K562 (cell line): Measurements from ENCODE around the gene NDOR1. TPM values are rescaled to one million over a fixed set of nuclear protein-coding genes. Genes with fewer than 3 reads are reported as not detected.

Experiments
- BRCA1 ChIP-seq, 2 experiments: fragments of 450-650 bp in 1 of 2; sonication (generic) in 1 of 2; formaldehyde crosslinking in 1 of 2; IDR thresholded peaks; 2 replicates each; pipeline versions ENCODE4 v1.5.0 to v1.6.1; 2017 to 2020; ENCODE audit warnings: mild to moderate bottlenecking in 1 of 2, missing genetic modification reagents in 1 of 2
- HDAC1 ChIP-seq, 2 experiments: fragments of 450-650 bp; IDR thresholded peaks; 2 replicates each; pipeline ENCODE4 v1.6.1; 2016 to 2017; ENCODE audit warnings: inconsistent platforms in 1 of 2, mild to moderate bottlenecking in 1 of 2, moderate library complexity in 1 of 2
- NCOA4 ChIP-seq: fragments of 450-650 bp; IDR thresholded peaks from 2 replicates; pipeline ENCODE4 v1.6.1; 2018; ENCODE audit warnings: mild to moderate bottlenecking; ENCODE audit not compliant: partially characterized antibody
- POLR2G ChIP-seq: fragments of 200-400 bp; formaldehyde crosslinking; IDR thresholded peaks from 2 replicates; pipeline ENCODE4 v1.6.1; 2017; ENCODE audit warnings: low read depth, mild to moderate bottlenecking, antibody characterized with exemption, low read length, moderate library complexity
- ZNF644 ChIP-seq: fragments of 200-800 bp; sonication (Bioruptor generic); IDR thresholded peaks from 2 replicates; pipeline ENCODE4 v1.6.1; 2016; ENCODE audit warnings: low read depth, missing genetic modification characterization, missing compliant biosample characterization
- polyA plus RNA-seq, 8 experiments: library from polyadenylated mRNA; depleted of rRNA in 4 of 8; stranded (reverse) in 5 of 8; unstranded in 3 of 8; fragments of >200 nt; fragmentation: Nextera tagmentation in 2 of 8; fragmentation: Illumina TruSeq in 1 of 8; extraction: Ambion mirVana in 2 of 8; extraction: Trizol in 1 of 8; gene quantifications; 2 replicates each; pipeline versions ENCODE4 v1.2.1 to v1.2.3, GENCODE V29; 2011 to 2014; ENCODE audit warnings: inconsistent platforms in 1 of 8, missing spikeins in 1 of 8
- total RNA-seq, 7 experiments: library from RNA; depleted of rRNA in 6 of 7; stranded (reverse); fragments of >200 nt in 6 of 7; fragmentation: Illumina TruSeq in 2 of 7; extraction: Trizol in 2 of 7; gene quantifications; 2 replicates each; pipeline versions ENCODE4 v1.2.1 to v1.2.3, GENCODE V29; 2011 to 2021; ENCODE audit warnings: low replicate concordance in 1 of 7
- TF ChIP-seq, protein P1 (sequence below), 3 experiments: fragments of 200-800 bp in 1 of 3; sonication (Bioruptor generic) in 1 of 3; sonication (generic) in 1 of 3; formaldehyde crosslinking in 1 of 3; IDR thresholded peaks; 2 replicates each; pipeline versions ENCODE4 v1.6.1 to v1.8.0; 2016 to 2022; ENCODE audit warnings: mild to moderate bottlenecking in 2 of 3, missing compliant biosample characterization in 2 of 3, missing genetic modification characterization in 2 of 3, missing genetic modification reagents in 1 of 3
- TF ChIP-seq, protein P2 (sequence below): fragments of 200-800 bp; sonication (Bioruptor generic); IDR thresholded peaks from 2 replicates; pipeline ENCODE4 v1.6.1; 2017; ENCODE audit warnings: missing genetic modification characterization, missing compliant biosample characterization
- TF ChIP-seq, protein P3 (sequence below): sonication (generic); formaldehyde crosslinking; IDR thresholded peaks from 2 replicates; pipeline ENCODE4 v1.8.0; 2022; ENCODE audit warnings: missing genetic modification reagents, mild to moderate bottlenecking, moderate library complexity, borderline replicate concordance

NDOR1 gene
- total and polyA plus RNA-seq, 9 of the 15 experiments (the other 6 are each of a cell fraction or from before 2014, with no cell fraction given) = 0.06 to 36.9 (median 6.9) TPM

DNA sequence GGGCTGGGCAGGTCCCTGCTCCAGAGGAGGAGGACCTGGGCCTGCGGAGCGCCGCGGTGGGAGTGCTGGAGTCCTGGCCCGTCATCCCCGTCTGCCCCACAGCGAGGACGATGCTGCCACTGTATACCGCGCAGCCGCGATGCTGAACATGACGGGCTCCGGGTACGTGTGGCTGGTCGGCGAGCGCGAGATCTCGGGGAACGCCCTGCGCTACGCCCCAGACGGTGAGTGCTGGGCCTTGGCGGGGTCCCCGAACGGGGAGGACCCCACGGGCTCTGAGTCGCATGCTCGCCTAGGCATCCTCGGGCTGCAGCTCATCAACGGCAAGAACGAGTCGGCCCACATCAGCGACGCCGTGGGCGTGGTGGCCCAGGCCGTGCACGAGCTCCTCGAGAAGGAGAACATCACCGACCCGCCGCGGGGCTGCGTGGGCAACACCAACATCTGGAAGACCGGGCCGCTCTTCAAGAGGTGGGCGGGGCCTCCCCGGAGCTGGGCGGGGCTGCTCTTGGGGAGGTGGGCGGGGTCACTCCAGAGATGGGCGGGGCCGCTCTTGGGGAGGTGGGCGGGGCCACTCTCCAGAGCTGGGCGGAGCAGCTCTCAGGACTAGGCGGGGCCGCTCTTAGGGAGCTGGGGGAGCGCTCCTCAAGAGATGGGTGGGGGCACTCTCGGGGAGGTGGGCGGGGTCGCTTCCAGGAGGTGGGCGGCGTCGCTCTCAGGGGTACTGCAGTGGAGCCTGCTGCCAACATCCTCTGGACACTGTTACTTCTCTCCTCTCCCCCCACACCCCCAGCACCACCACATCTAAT lies 48.7 kb upstream of the NDOR1 start (continued):
- TF ChIP-seq, protein P1, sequence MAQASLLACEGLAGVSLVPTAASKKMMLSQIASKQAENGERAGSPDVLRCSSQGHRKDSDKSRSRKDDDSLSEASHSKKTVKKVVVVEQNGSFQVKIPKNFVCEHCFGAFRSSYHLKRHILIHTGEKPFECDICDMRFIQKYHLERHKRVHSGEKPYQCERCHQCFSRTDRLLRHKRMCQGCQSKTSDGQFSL (CRISPR knock-in tag; IDR thresholded peaks at IDR 0.05) = peak; percentile 48; the same call in 1 of the 2 replicates
- TF ChIP-seq, protein P1 (tag; IDR thresholded peaks at IDR 0.05) = no peak
- TF ChIP-seq ZNF644 (tag) (no peak), HDAC1 (IDR thresholded peaks at IDR 0.05) (peak in 1 of 2 experiments; percentile 12; a peak in 1 of 4 replicates), NCOA4 (no peak), BRCA1 (IDR thresholded peaks at IDR 0.05) (no peak), BRCA1 (CRISPR knock-in tag; IDR thresholded peaks at IDR 0.05) (0 out of 2 replicates have a peak, but pooled peaks have one; percentile 22), POLR2G (peak; percentile 43)
- TF ChIP-seq, protein P2, sequence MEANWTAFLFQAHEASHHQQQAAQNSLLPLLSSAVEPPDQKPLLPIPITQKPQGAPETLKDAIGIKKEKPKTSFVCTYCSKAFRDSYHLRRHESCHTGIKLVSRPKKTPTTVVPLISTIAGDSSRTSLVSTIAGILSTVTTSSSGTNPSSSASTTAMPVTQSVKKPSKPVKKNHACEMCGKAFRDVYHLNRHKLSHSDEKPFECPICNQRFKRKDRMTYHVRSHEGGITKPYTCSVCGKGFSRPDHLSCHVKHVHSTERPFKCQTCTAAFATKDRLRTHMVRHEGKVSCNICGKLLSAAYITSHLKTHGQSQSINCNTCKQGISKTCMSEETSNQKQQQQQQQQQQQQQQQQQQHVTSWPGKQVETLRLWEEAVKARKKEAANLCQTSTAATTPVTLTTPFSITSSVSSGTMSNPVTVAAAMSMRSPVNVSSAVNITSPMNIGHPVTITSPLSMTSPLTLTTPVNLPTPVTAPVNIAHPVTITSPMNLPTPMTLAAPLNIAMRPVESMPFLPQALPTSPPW = peak; percentile 48; the same call in 1 of the 2 replicates
- TF ChIP-seq, protein P3, sequence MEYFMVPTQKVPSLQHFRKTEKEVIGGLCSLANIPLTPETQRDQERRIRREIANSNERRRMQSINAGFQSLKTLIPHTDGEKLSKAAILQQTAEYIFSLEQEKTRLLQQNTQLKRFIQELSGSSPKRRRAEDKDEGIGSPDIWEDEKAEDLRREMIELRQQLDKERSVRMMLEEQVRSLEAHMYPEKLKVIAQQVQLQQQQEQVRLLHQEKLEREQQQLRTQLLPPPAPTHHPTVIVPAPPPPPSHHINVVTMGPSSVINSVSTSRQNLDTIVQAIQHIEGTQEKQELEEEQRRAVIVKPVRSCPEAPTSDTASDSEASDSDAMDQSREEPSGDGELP (CRISPR knock-in tag) = peak; percentile 51
